Sigmoid colon (tissue), 7 donors: ENCODE results near the gene KCNJ16. TPM values are rescaled to one million over a fixed set of nuclear protein-coding genes. Genes with fewer than 3 reads are reported as not detected.

ENCODE experiments used
- DNase-seq: peaks from one replicate; pipeline ENCODE4 v3.0.0-alpha.2; 2019
- H3K27ac ChIP-seq, 4 donors: fragments of 200-600 bp; sonication (generic); one replicate each; pipeline ENCODE4 v1.5.1; 2016 to 2019; ENCODE audit warnings: mild to moderate bottlenecking in 1 of 4
- H3K27me3 ChIP-seq, 3 donors: fragments of 200-600 bp; sonication (generic); one replicate each; pipeline ENCODE4 v1.5.1; 2019; ENCODE audit warnings: mild to moderate bottlenecking in 1 of 3
- H3K36me3 ChIP-seq, 4 donors: fragments of 200-600 bp; sonication (generic); one replicate each; pipeline ENCODE4 v1.5.1; 2016 to 2019
- H3K4me1 ChIP-seq, 4 donors: fragments of 200-600 bp; sonication (generic); one replicate each; pipeline ENCODE4 v1.5.1; 2017 to 2019
- H3K4me3 ChIP-seq, 4 donors: fragments of 200-600 bp; sonication (generic); one replicate each; pipeline ENCODE4 v1.5.1; 2017 to 2019; ENCODE audit warnings: mild to moderate bottlenecking in 2 of 4, moderate library complexity in 1 of 4
- H3K9me3 ChIP-seq, 4 donors: fragments of 200-600 bp in 3 of 4; sonication (generic) in 3 of 4; one replicate each; pipeline versions ENCODE4 v1.5.1 to v1.6.1; 2013 to 2019
- CTCF ChIP-seq, 4 experiments: fragments of 450-650 bp in 3 of 4; fragments of 200-600 bp in 1 of 4; IDR thresholded peaks; one replicate each; pipeline ENCODE4 v1.5.1; 2016 to 2019; ENCODE audit warnings: antibody characterized with exemption in 4 of 4, mild to moderate bottlenecking in 3 of 4, moderate library complexity in 2 of 4
- EP300 ChIP-seq, 4 donors: sonication (generic); formaldehyde crosslinking; IDR thresholded peaks; one replicate each; pipeline ENCODE4 v1.6.1; 2017; ENCODE audit warnings: antibody characterized with exemption in 4 of 4
- POLR2A ChIP-seq, 2 donors: fragments of 450-650 bp; IDR thresholded peaks; one replicate each; pipeline ENCODE4 v1.6.1; 2016; ENCODE audit warnings: antibody characterized with exemption in 2 of 2, mild to moderate bottlenecking in 2 of 2, moderate library complexity in 2 of 2
- POLR2AphosphoS5 ChIP-seq, 4 donors: sonication (generic); formaldehyde crosslinking; IDR thresholded peaks; one replicate each; pipeline ENCODE4 v1.6.1; 2017; ENCODE audit warnings: antibody characterized with exemption in 4 of 4
- WGBS, 2 donors: extraction: QIAGEN DNeasy Blood & Tissue Kit; methylation state at CpG; one replicate each; pipeline ENCODE4 v1.1.7; 2013; 5-methylcytosine and 5-hydroxymethylcytosine counted together
- intact Hi-C: fragments of 100-400 bp; cut with DNase I; formaldehyde crosslinking; loops from one replicate; pipeline ENCODE4 v1.15.1; 2023
- polyA plus RNA-seq, 3 donors: library from polyadenylated mRNA; stranded (reverse); fragments of 200-250 nt; gene quantifications; one replicate each; pipeline ENCODE4 v1.2.3, GENCODE V29; 2013
- total RNA-seq, 4 donors: library from RNA; depleted of rRNA; stranded (reverse); fragments of >200 nt; gene quantifications; one replicate each; pipeline ENCODE4 v1.1.0, GENCODE V29; 2016
- donor health status: healthy with polysubstance abuse.
- donor health status: Bipolar disorder and iron deficiency.
- donor health status: healthy.

Gene KCNJ16
- total and polyA plus RNA-seq, 7 donors = 0.07 to 0.28 TPM; not detected in 5

- intact Hi-C loops = no loop called here
- Histone ChIP-seq H3K4me3 (no peak overlapping the region), H3K36me3 (no peaks in the 10 kb centered on the region), H3K4me1 (no peaks in the 10 kb centered on the region), H3K9me3 (no peaks in the 10 kb centered on the region), H3K27me3 (no peaks in the 10 kb centered on the region), H3K27ac (no peak overlapping the region)
- WGBS, 2 donors = 39 to 61% methylated on average over 2 of the region's 2 CpGs
- no peak for TF ChIP-seq CTCF (IDR thresholded peaks at IDR 0.05)
- TF ChIP-seq POLR2A (IDR thresholded peaks at IDR 0.05) = no peak
- TF ChIP-seq EP300 (IDR thresholded peaks at IDR 0.05) = no peak
- no peak for TF ChIP-seq POLR2AphosphoS5 (IDR thresholded peaks at IDR 0.05)
- DNase-seq = no peak
These were observed 85.0 kb downstream of the KCNJ16 start for GRCh38 chr17:70159980-70160379.

DNA sequence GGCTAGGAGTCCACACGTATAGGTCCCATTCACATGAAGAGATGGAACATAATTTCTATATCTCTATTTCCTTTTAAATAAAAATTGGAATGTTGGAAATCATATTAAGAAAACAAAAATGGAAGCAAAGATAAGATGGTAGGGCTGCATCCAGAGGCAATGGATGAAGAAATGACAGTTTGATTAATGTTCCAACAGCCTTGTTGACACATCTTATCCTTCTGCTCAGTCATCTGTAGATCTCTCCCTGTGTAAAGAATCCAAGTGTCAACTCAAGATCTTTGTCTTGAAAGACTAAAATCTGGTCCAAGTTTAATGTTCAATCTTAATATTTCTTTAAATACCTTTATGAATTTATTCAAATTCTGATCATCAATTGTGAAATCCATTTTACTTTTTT lies 86.5 kb downstream of the KCNJ16 start:
- TF ChIP-seq POLR2AphosphoS5 (IDR thresholded peaks at IDR 0.05) = no peak
- no peak for TF ChIP-seq POLR2A (IDR thresholded peaks at IDR 0.05)
- Histone ChIP-seq H3K27me3 (no peaks in the 10 kb centered on the region), H3K9me3 (no peaks in the 10 kb centered on the region), H3K4me3 (no peak overlapping the region), H3K27ac (no peak overlapping the region), H3K4me1 (no peaks in the 10 kb centered on the region), H3K36me3 (no peaks in the 10 kb centered on the region)
- WGBS, 2 donors = 90 to 97% methylated on average over 1 of the region's 1 CpG
- intact Hi-C loops = no loop called here
- DNase-seq = no peak

- Histone ChIP-seq H3K27ac (no peak overlapping the region), H3K27me3 (peaks cover 0 to 3% (median 0%) of the 10 kb centered on the region in 3 donors), H3K9me3 (no peaks in the 10 kb centered on the region), H3K4me3 (no peak overlapping the region), H3K36me3 (no peaks in the 10 kb centered on the region), H3K4me1 (peaks cover 0 to 22% (median 12%) of the 10 kb centered on the region in 4 donors)
- 89 to 91% methylated on average over 2 of the region's 2 CpGs for WGBS, 2 donors
- intact Hi-C loops = no loop called here
- TF ChIP-seq CTCF (IDR thresholded peaks at IDR 0.05) (no peak), POLR2A (IDR thresholded peaks at IDR 0.05) (no peak), POLR2AphosphoS5 (IDR thresholded peaks at IDR 0.05) (no peak), EP300 (IDR thresholded peaks at IDR 0.05) (no peak)
- no peak for DNase-seq
These were observed 90.4 kb downstream of the KCNJ16 start for GRCh38 chr17:70165383-70165782.

DNA sequence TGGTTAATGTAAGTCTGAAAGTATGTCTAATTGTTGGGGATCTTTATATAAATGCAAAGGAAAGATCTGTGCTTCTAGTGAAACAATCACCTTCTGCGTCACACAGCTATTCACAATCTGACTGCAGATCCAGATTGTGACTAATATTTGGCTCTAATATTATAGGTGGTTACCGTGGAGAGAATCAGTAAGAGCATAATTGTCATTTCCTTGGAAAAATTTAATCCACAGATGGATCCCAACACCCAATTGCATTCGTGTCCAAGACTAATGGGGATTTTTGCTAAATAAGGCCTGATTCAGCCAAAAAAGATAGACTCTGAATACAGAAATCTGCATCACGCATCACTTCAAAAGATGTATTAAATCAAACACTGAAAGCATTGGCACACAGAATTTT lies 91.6 kb downstream of the KCNJ16 start:
- Histone ChIP-seq H3K27ac (no peak overlapping the region), H3K4me1 (peaks cover 0 to 22% (median 13%) of the 10 kb centered on the region in 4 donors), H3K27me3 (peaks cover 0 to 12% (median 6%) of the 10 kb centered on the region in 3 donors), H3K9me3 (no peaks in the 10 kb centered on the region), H3K4me3 (no peak overlapping the region), H3K36me3 (no peaks in the 10 kb centered on the region)
- DNase-seq = no peak
- intact Hi-C loops = no loop called here
- WGBS, 2 donors = 92 to 94% methylated on average over 4 of the region's 4 CpGs
- TF ChIP-seq EP300 (IDR thresholded peaks at IDR 0.05) (no peak), POLR2AphosphoS5 (IDR thresholded peaks at IDR 0.05) (no peak), POLR2A (IDR thresholded peaks at IDR 0.05) (no peak), CTCF (IDR thresholded peaks at IDR 0.05) (no peak)

- intact Hi-C loops = no loop called here
- H3K27ac ChIP-seq = peak overlapping the region; percentile 81 to 88 (median 86)
- H3K4me1 ChIP-seq = peaks cover 0 to 22% (median 13%) of the 10 kb centered on the region in 4 donors
- TF ChIP-seq POLR2AphosphoS5 (IDR thresholded peaks at IDR 0.05) = peak in 1 of 4 donors; percentile 28
- peak in 3 of 4 experiments; percentile 43 to 57 (median 50) for TF ChIP-seq CTCF (IDR thresholded peaks at IDR 0.05)
- no peak for TF ChIP-seq EP300 (IDR thresholded peaks at IDR 0.05)
- TF ChIP-seq POLR2A (IDR thresholded peaks at IDR 0.05) = no peak
- H3K4me3 ChIP-seq = peak overlapping the region; percentile 45 to 68 (median 63)
- H3K36me3 ChIP-seq = no peaks in the 10 kb centered on the region
- no peaks in the 10 kb centered on the region for H3K9me3 ChIP-seq
- peak; percentile 73 for DNase-seq
- 1 to 2% methylated on average over 45 of the region's 45 CpGs for WGBS, 2 donors
- peaks cover 0 to 12% (median 6%) of the 10 kb centered on the region in 3 donors for H3K27me3 ChIP-seq
These were observed 93.3 kb downstream of the KCNJ16 start for GRCh38 chr17:70168044-70168976.
